Activated CD8-positive, alpha-beta memory T cell treated with anti-CD3 and anti-CD28 coated beads for 36 hours (primary cell): ENCODE measurements around the gene TMEM258. TPM values are rescaled to one million over a fixed set of nuclear protein-coding genes. Genes with fewer than 3 reads are reported as not detected.

Experiments used
- CTCF ChIA-PET: fragments of 350-600 bp; sonication (Branson Sonifier 250); formaldehyde crosslinking; loops from one replicate; lab custom pipeline; 2021; ENCODE audit warnings: antibody characterized with exemption; lab: Charles Lee
- POLR2A ChIA-PET: fragments of 350-600 bp; sonication (Branson Sonifier 250); formaldehyde crosslinking; loops from one replicate; lab custom pipeline; 2021; ENCODE audit warnings: antibody characterized with exemption; lab: Charles Lee
- total RNA-seq, 2 experiments: library from RNA; stranded (reverse); gene quantifications; one replicate each; pipeline ENCODE4 v1.2.3, GENCODE V29; 2021

Gene TMEM258
- total RNA-seq, 2 experiments from 2014 or later, result 152 to 160 TPM

DNA sequence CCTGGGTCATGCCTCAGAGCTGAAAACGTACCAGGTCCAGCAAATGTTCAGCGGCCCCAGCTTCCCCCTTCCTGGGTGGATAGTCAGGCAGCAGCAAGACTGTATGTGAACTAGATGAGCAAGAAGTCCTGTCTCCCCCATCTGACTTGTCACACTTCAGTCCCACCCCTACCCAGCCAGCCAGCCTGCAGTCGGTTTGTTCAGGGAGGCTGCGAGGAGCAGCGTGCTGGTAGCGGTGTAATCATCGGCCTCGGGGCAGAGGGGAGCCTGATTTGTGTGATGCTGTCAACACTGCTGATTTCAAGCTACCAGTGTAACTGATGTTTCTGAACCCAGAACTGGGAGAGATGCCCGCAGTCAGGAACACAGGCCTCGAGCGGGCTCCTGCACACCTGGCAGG lies 9.6 kb downstream of the TMEM258 start:
- ChIA-PET POLR2A (no interaction called here), CTCF (interaction anchor here (1.1 kb wide), 1 partner anchor 35 kb away, joined by 3 read pairs; no protein-coding TSS in a partner anchor)

GRCh38 chr11:61782299-61782698 lies 10.1 kb downstream of the TMEM258 start:
- CTCF ChIA-PET, result interaction anchor here (1.1 kb wide), 1 partner anchor 35 kb away, joined by 3 read pairs; no protein-coding TSS in a partner anchor
- POLR2A ChIA-PET, result no interaction called here

- ChIA-PET POLR2A (no interaction called here), CTCF (no interaction called here)
Measured at GRCh38 chr11:61781585-61781984, 10.8 kb downstream of the TMEM258 start.

- ChIA-PET CTCF (interaction anchor here (1.1 to 1.8 kb wide), 3 partner anchors 12 to 22 kb away, joined by 3 to 4 read pairs (median 3); partner anchors contain the start of genes FEN1 and TMEM258), POLR2A (no interaction called here)
Measured at GRCh38 chr11:61780581-61781162, 11.7 kb downstream of the TMEM258 start.

DNA sequence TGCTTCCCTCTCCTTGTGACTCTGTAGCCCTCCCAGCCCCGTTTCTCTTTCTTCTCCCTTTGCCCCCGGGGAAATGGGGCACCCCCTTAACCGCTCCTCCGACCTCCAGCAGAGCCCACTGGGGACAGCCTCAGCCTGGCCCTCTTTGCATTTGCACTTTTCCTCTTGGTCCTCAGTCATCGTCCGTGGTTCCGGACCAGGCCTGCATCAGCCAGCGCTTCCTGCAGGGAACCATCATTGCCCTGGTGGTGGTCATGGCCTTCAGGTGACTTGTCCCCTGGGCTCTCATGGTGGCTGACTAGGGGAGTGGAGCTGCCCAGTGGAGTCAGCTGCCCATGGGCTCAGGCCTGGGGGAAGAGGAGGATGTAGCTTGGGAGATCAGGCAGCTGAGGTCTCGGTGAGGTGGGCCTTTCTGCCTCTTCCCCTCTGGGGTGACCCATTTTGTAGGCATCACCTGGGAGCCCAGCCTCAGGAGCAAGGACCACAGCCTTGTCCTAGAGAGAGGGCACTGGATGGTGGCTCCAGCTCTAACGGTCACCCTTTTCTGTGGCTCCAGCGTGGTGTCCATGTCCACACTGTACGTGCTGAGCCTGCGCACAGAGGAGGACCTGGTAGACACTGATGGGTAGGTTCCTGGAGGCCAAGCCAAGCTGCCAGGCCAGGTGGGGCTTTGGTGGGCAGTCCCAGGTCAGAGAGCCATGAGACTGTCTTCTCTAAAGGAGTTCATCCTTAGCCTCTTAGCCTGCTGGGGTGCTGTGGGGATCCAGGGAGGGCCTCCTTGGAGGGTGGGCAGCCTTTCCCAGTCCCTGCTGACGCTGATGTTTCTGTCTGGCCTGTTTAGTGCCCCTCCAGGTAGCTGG lies 12.5 kb downstream of the TMEM258 start:
- ChIA-PET CTCF (interaction anchor here (1.1 to 1.8 kb wide), 3 partner anchors 13 to 23 kb away, joined by 3 to 4 read pairs (median 3); partner anchors contain the start of genes FEN1 and TMEM258), POLR2A (no interaction called here)

- CTCF ChIA-PET, result interaction anchor here (1.8 kb wide), 1 partner anchor 14 kb away, joined by 4 read pairs; the partner anchor contains the start of genes FEN1 and TMEM258
- POLR2A ChIA-PET, result no interaction called here
Measured at GRCh38 chr11:61778920-61779650, 13.3 kb downstream of the TMEM258 start.

- ChIA-PET POLR2A (no interaction called here), CTCF (no interaction called here)
Measured at GRCh38 chr11:61778357-61778886, 14.0 kb downstream of the TMEM258 start.

DNA sequence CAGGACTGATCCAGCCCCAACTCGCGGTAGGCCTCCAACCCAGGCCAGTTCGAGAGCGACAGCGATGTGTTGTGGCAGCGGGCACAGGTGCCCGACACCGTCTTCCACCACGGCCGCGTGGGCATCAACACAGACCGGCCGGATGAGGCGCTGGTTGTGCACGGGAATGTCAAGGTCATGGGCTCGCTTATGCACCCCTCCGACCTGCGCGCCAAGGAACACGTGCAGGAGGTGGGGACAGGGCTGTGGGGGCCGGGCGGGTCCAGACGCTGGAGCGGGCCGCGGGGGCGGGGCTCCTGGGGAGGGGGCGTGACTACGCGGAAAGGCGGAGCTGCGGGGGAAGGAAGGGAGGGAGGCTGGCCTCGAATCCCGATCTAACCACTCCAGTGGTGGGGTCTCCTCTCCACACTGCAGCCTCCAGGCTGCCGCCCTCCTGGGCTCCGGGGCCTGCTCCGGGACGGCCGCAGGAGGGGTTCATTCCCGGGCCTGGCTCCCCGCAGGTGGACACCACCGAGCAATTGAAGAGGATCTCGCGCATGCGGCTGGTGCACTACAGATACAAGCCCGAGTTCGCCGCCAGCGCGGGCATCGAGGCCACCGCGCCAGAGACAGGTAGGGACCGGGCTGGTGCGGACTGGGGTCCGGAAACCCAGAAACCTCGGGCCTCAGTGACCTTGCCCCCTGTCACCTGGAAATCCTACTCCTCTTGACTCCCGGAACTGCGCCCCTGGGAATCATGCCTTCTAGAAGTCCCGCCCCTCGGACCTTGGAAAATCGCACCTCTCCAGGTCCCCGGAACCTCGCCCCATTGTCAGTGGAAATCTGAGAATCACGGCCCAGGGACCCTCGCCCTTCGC lies 14.9 kb downstream of the TMEM258 start:
- CTCF ChIA-PET, result interaction anchor here (2.0 kb wide), 1 partner anchor 28 kb away, joined by 5 read pairs; no protein-coding TSS in a partner anchor
- POLR2A ChIA-PET, result no interaction called here

- ChIA-PET POLR2A (no interaction called here), CTCF (interaction anchor here (0.7 to 2.0 kb wide), 3 partner anchors 10 to 43 kb away, joined by 3 to 5 read pairs (median 3); no protein-coding TSS in a partner anchor)
Measured at GRCh38 chr11:61776561-61777075, 15.8 kb downstream of the TMEM258 start.

- CTCF ChIA-PET, result interaction anchor here (0.7 to 2.0 kb wide), 5 partner anchors 9 to 43 kb away, joined by 3 to 5 read pairs (median 3); no protein-coding TSS in a partner anchor
Measured at GRCh38 chr11:61775606-61776554, 16.5 kb downstream of the TMEM258 start.

GRCh38 chr11:61775106-61775505 lies 17.3 kb downstream of the TMEM258 start:
- ChIA-PET CTCF (interaction anchor here (1.3 kb wide), 1 partner anchor 27 kb away, joined by 3 read pairs; no protein-coding TSS in a partner anchor), POLR2A (no interaction called here)

More at GRCh38 chr11:61775606-61776554, 16.5 kb downstream of the TMEM258 start:
- POLR2A ChIA-PET, result no interaction called here

DNA sequence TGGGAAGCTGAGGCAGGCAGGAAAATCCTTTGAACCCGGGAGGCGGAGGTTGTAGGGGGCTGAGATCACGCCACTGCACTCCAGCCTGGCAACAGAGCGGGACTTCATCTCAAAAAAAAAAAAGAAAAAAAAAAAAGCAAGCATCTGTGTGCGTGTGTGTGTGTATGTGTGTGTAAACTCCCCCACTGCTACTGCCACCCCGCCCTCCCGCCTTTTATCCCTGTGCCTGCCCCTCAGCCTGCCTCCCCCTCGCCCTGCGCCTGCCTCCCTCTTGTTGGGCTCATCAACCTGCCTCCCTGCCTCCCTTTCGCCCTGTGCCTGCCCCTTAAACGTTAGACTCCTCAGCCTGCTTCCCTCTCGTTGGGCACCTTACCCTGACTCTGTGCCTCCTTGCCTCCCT lies 18.0 kb downstream of the TMEM258 start:
- POLR2A ChIA-PET, result no interaction called here
- CTCF ChIA-PET, result interaction anchor here (1.3 kb wide), 1 partner anchor 27 kb away, joined by 3 read pairs; no protein-coding TSS in a partner anchor

GRCh38 chr11:61773809-61774208 lies 18.6 kb downstream of the TMEM258 start:
- POLR2A ChIA-PET, result no interaction called here
- CTCF ChIA-PET, result no interaction called here

DNA sequence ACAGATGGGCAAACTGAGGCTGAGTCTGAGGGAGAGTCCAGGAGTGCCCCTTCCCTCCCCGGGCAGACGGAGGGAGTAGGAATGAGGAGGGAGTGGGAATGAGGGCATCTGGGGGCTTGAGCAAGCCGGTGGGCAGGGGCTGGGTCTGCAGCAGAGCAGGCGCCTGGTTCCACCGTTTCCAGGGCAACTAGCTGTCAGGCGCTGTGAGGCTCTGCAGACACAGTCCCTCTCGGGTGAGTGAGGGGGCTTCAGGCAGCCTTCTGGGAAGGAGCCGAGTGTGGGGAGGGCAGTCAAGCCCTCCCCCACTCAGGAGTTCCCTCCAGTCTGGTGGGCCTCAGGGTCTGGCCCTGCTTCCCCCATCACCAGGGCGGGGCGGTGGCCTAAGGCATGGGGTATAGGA lies 19.0 kb downstream of the TMEM258 start:
- POLR2A ChIA-PET, result interaction anchor here (0.7 kb wide), 1 partner anchor 40 kb away, joined by 9 read pairs; no protein-coding TSS in a partner anchor
- CTCF ChIA-PET, result interaction anchor here (1.7 kb wide), 1 partner anchor 22 kb away, joined by 6 read pairs; no protein-coding TSS in a partner anchor

- POLR2A ChIA-PET, result no interaction called here
Measured at GRCh38 chr11:61771985-61772455, 20.4 kb downstream of the TMEM258 start.

DNA sequence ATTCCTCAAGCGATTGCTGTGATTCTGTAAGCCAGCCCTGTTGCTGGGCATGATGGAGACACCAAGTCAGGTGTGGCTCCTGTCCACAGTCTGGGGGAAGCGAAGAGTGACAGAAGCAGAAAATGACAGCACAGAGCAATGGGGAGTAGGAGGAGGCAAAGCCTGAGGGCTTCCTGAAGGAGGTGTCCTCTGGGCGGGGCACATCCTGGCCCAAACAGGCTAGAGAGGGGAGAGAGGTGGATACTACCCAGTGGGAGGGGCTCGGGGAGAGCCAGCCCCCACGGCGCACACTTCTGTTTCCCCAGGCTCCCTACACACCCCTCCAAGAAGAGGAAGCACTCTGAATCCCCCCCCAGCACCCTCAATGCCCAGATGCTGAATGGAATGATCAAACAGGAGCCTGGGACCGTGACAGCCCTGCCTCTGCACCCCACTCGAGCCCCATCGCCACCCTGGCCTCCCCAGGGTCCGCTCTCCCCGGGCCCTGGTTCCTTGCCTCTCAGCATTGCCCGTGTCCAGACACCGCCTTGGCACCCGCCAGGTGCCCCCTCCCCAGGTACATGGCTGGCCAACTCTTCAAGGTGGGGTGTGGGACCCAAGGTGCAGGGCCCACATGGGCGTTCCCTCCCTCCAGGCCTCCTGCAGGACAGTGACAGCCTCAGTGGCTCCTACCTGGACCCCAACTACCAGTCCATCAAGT lies 21.1 kb downstream of the TMEM258 start:
- CTCF ChIA-PET, result no interaction called here
- POLR2A ChIA-PET, result no interaction called here

More at GRCh38 chr11:61771985-61772455, 20.4 kb downstream of the TMEM258 start:
- CTCF ChIA-PET, result interaction anchor here (1.7 kb wide), 1 partner anchor 21 kb away, joined by 6 read pairs; no protein-coding TSS in a partner anchor
